SIG-M5 treated with dmso at 0.1 percent for 504 hours (cell line): ENCODE results near the gene PGF.

Experiments
- DNase-seq: peaks from one replicate; lab custom pipeline; 2025; ENCODE audit not compliant: unreplicated experiment; lab: John Stamatoyannopoulos, UW

Gene PGF

GRCh38 chr14:74921987-74922751, 33.2 kb downstream of the PGF start:
- DNase-seq = no peak

- no peak for DNase-seq
Measured at GRCh38 chr14:74921053-74921620, 34.3 kb downstream of the PGF start.

DNA sequence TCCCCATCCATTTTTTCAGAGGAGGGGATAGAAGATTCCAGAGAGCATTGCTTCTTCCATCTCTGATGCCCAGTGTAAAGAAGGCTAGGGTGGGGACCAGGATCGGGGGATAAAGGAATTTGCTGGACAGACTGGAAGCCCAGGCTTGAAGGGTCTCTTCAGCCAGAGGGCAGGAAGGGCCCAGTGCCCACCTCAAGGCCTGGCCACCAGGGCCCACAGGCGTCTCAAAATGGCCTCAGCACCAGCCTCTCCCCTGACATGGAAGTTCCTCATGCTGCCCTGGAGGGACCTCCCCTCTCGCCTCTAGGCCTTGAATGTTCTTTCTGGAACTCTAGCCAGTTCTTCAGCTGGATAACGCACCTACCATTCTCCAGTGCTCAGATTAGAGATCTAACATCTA, 35.1 kb downstream of the PGF start:
- DNase-seq = no peak

DNA sequence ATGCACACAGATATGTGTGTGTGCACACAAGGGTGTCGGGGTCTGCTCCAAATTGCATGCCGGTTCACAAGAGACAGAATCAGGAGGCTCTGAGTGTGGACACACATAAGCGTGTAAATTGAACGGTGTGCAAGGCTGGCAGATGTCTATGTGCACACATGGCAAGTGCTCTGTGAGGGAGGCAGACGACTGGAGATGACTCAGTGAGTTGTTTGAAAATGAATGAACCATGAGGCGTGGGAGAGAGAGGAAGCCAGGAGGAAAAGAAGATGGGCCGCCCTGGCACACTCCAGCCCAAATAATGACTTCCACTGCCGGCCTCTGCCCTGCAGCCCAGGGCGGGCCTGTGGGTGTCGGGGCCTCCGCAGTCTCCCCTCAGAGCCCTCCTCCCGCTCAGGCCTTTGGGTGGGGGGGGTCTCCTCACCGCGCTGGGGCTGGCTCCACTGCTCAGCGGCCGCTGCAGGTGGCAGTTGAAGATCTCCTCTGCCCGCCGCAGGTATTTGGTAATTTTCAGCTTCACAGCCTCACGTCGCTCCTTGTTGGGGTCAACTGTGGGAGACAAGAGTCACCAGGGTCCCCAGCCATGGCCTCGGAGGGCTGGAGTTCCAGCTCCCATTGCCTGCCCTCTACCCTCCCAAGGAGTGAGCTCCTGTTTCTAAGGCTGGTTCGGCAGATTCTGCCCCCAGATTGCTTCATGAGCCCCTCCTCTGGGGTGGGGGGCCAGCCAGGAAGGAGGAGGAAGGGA, 35.8 kb downstream of the PGF start:
- DNase-seq = no peak

DNA sequence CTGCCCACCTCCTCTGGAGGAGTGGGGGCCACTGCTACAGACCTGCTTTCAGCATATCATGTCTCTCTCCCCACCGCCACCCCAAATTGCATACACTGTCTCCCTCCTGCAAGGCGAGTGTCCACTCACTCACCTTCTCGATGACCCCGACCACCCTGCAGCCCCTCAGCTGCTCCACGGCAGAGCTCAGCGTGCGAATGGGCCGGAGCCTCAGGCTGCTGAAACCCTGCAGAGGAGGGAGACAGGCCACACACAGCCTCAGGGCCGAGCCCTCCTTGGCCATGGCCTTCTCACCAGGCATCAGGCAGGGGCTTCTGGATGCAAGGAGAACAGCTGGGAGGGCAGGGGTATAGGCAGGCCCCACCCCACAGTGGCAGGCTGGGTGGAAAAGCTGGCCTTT, 37.0 kb downstream of the PGF start:
- DNase-seq = no peak

DNA sequence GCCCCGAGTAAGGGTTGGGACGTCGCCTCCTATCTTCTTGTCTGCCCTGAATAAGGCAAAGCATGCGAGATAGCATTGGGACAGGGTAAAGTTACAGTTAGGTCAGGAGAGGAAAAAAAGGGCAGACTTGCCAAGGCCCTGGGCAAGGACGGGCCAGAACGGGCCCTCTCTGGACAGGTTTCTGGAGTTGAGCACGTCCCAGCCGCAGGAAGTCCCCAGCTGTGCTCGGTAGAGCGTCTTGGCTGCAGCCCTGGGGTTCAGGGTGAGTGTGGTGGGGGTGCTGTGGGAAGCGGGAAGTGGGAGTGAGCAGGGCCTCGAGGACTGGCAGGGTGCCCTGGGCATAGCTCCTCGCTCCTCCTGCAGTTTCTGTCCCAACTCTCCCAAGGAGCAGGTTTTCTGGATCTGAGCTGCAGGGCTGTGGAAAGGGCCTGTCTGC, 37.7 kb downstream of the PGF start:
- no peak for DNase-seq

DNA sequence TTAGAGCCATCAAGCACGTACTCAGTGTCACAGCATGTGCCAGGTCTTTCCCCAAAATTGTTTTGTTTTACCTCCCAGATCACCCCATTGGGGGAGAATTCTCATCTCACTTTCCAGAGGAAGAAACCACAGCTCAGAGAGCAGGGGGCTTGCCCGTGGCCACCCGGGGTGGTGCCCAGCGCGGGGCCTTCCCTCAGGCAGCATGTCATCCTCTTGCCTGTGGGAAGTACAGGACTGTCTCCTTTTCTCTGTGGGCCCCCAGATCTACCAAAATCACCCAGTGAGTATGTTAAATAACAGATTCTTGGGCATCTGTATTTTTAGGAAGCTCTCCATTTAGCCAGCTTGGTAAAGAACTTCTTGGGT, 38.2 kb downstream of the PGF start:
- no peak for DNase-seq

DNA sequence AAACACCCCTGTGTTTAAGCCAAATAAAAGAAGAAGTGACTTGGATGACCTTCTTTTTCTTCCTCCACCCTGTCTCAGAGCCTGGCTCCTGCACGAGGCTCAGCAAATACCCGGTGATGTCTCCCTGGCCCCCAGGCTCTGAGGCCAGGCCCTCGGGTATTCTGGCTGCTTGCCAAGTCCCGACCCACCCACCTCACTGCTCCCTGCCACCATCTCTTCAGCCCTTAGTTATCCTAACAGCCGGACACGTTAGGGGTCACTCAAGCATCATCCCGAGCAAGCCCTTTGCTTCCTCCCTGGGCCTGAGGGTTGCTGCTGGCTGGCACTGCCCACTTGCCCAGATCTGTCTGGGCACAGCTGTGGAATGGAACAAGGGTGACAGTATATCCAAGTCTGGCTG, 39.6 kb downstream of the PGF start:
- no peak for DNase-seq

GRCh38 chr14:74915426-74915825, 40.0 kb downstream of the PGF start:
- no peak for DNase-seq

DNA sequence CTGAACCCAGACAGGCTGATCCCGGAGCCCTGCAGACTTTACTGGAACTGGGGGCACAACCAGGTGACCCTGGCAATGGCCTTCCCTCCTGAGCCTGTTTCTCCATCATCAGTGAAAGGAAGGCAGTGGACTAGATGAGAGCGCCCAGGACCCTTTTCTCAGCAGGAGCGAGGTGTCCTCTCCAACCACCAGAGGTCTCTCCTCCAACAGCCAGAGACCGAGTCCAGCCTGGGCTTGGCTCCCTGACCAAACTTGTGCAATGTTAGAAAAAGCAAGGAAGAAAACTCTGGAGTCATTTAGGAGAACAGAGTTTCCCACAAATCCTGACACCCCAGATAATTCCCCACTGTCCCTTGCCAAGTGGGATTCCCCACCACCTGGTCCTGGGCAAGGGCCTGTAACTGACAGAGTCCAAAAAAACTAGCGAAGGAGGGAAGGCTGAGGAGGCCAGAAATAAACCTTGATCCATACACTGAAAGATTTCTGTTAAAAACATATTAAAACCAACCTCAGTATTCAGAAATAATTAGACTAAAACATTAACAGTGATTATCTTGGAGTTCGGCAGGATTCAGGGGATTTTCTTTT, 41.3 kb downstream of the PGF start:
- DNase-seq = peak; percentile 38

DNA sequence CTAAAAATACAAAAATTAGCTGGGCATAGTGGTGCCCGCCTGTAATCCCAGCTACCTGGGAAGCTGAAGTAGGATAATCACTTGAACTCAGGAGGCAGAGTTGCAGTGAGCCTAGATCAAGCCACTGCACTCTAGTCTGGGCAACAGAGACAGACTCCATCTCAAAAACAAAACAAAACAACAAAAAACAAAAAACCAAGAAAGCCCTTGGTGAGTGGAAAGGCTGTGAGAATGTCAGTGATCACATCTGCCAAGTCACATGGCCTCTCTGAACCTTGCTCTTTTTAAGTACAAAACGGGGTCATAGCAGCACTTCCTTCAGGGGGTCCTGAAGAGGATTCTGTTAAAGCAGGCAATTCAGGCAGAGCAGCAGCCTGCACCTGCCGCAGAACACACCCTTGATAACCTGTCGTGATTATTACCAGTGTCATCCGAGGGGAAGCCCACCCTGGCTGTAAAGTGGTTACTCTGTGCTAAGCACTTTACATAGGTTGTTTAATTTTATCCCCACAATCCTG, 41.9 kb downstream of the PGF start:
- no peak for DNase-seq

DNA sequence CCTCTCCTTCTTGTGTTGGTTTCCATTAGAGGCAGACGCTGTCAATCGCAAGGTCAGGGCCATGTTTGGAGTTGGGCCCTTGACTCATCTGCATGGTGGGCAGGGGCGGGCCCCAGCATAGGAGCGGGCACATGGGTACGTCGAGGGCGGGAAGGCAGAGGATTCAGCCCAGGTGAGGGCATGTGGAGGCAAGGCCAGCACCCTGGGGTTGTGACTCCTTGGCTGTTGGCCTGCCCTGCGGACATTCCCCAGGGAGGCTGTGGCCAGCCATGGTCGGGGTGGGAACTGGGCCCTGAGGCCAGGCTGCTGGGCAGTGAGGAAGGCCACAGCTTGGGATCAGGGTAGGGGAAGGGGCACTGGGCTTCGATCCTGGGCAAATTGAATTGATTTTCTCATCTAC, 42.6 kb downstream of the PGF start:
- no peak for DNase-seq

DNA sequence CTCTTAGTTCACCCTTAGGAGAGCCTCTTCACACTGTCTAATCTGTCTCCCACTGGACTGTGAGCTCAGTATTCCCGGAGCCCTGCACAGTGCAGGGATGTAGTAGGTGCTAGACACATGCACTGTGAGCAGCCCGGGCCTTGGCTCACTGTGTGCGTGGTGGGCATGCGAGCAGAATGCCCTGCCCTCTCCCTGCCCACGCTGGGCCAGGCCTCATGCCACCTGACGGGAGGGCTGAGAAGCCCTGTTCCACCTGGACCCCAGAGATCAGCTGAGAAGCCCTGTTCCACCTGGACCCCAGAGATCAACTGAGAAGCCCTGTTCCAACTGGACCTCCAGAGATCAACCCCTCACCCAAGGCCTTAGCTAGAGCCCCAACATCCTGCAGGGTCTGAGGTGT, 43.3 kb downstream of the PGF start:
- no peak for DNase-seq

- DNase-seq = no peak
Measured at GRCh38 chr14:74911704-74912103, 43.7 kb downstream of the PGF start.

DNA sequence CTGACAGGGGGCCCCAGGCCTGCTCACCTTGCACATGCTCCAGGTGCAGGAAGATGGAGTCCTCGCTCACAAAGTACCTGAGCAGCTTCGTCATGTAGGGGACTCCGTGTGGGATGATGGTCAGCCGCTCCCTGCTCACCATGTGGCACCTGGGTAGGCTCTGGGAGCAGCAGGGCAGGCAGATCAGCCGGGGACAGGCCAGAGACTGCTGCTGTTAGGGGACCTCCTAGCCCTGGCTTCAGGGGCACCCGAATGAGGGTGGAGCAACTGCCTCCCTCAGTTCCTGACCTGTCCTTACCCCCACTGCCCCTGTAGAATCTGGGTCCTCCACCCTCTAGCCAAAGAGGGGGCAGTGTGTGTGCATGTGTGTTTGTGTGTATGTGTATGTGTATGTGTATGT, 44.2 kb downstream of the PGF start:
- DNase-seq = no peak

DNA sequence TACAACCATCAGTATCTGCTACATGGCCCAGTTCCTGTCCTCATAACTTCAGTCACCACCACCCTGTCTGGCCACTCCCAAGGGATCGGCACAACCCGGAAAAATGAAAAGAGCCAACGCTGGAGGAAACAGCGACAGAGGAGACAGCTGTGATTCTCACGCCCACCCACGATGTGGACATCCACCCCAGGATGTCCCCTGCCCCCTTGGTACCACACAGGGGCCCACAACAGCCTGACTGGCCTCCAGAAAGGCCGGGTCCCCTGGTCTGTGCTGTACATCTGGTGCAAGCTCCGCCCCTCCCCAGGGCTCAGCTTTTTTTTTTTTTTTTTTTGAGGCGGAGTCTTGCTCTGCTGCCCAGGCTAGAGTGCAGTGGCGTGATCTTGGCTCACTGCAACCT, 44.8 kb downstream of the PGF start:
- no peak for DNase-seq

GRCh38 chr14:74909911-74910310, 45.5 kb downstream of the PGF start:
- no peak for DNase-seq

- DNase-seq = no peak
Measured at GRCh38 chr14:74909501-74909900, 45.9 kb downstream of the PGF start.

DNA sequence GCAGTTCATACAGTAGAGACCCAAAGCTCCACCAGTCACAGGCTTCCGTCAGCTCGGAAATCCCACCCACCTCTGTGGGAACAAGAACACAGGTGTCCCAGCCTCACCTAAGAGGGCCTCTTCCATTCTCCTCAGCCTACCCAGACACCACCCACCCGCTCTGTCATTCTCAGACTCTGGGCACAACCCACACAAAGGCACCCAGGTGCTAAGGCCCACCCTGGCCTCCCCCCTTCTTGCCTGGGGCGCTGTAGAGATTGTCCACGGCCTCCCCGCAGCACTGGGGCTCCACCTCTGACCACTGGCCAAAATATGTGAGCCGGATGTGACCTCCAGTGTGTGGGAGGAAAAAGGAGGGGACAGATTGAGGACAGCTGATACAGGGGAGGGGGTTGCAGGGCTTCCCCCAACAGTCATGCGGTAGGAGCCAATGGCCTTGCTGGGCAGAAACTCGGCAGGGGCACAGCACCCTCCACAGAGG, 46.5 kb downstream of the PGF start:
- no peak for DNase-seq

DNA sequence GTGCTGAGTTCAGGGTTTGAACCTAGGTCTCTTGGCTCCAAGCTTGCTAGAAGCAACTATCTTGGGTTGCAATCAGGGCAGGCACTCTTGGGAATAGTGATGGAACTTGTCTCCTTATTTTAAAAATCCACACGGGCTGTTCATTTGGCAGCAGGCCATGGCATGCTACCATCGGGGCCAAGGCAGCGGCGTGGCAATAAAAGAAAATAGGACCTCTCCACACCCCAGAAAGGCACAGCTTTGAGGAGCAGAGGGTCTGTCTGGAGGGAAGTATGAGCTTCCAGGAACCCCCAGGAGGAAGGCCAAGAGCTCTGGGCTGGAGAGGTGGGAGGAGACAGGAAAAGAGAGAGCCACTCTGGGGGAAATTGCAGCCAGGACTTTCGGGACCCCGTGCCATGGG, 47.7 kb downstream of the PGF start:
- no peak for DNase-seq

DNA sequence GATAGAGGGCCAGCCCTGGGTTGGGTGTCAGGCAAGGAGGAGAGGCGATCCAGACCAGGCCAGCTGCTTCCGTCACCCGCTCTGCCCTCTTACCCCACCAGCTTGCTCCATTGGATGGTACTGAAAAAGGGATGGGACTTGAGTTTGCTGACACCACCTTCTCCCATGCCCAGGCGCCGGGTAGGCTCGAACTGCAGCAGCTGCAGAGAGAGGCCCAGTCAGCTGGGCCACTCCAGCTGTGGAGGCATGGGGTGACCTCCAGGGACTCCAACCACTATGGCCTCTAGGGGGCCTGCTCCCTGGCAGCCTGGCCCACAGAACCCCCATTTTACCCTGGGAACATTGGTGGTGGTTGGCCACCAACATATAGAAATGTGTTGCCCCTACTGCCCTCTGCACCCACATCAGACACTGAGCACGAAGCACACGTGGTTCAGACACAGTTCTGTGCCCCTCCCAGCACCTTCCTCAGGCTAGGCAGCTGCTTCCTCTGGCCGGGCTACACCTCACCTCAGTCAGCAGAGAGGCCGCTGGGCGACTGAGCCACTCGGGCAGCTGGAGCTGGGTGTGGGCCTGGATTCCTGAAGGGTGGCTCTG, 48.4 kb downstream of the PGF start:
- DNase-seq = no peak
